SIG-M5 treated with dmso at 0.1 percent for 504 hours (cell line): Measurements from ENCODE around the gene AGXT.

ENCODE experiments used
- DNase-seq: peaks from one replicate; lab custom pipeline; 2025; ENCODE audit not compliant: unreplicated experiment; lab: John Stamatoyannopoulos, UW

AGXT gene

DNA sequence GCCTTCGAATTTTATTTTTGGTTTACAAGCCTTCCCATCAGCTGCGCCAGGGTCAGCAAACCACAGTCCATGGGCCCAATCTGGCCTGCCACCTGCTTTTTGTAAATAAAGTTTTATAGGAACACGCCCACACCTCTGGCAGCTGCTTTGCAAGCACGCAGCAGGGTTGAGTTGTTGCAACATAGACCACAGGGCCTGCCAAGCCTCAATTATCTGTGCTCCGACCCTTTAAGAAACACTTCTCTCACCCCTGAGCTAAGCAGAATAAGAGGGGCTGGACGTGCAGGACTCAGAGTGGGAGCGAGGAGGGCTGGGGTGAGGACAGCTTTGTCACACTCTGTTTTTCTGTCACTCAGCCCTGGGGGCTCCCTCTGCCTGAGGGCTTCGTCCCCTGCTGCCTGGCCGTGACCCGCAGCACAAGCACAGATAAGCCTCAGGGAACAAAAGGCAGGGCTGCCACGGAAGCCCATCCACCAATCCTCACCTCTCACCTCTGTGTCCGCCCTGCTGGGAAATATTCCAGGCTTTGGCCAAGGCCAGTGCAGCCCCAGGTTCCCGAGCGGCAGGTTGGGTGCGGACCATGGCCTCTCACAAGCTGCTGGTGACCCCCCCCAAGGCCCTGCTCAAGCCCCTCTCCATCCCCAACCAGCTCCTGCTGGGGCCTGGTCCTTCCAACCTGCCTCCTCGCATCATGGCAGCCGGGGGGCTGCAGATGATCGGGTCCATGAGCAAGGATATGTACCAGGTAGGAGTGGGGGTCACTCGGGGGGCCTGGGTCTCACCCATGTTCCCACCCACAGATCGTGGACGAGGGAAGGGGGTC is at the start of gene AGXT:
Gene AGXT (plus strand): TSS at position 539 of the 823 bp plus-strand sequence. CDS start 42 bp downstream, at position 581.
- peak; percentile 78 for DNase-seq

DNA sequence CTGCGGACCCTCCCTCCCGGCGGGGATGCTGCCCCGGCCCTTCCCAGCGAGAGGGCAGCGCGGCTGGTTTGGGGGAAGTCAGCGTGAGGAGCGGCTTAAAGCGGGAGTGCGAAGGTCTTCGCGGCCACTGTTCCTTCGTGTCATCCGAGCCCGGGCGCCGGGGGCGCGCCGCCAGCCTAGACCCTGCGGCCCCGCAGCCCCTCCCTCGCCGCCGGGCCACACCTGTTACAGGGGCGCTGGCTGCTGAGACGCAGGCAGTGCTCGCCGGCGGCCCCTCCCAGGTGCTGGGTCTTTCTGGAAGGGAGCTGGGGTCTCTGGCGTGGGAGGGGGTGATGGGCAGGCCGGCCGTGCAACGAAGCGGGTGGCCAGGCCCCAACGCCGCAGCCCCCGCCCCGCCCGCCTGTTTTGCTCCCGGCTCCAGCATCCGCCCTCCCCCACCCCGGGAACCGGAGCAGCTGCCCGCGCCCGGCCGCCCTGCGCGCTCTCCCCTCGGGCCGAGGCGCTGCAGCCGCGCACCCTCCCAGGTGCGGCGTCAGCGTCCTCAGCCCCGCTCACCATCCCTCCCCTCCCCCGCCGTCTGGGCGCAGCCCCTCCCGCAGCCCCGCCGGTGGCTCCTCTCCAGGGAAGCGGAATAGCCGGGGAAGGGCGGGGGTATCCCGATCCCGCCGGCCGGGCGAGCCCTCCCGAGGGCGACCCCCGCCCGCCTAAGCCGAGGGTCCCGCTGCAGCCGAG is 49.3 kb upstream of the AGXT start:
- no peak for DNase-seq

DNA sequence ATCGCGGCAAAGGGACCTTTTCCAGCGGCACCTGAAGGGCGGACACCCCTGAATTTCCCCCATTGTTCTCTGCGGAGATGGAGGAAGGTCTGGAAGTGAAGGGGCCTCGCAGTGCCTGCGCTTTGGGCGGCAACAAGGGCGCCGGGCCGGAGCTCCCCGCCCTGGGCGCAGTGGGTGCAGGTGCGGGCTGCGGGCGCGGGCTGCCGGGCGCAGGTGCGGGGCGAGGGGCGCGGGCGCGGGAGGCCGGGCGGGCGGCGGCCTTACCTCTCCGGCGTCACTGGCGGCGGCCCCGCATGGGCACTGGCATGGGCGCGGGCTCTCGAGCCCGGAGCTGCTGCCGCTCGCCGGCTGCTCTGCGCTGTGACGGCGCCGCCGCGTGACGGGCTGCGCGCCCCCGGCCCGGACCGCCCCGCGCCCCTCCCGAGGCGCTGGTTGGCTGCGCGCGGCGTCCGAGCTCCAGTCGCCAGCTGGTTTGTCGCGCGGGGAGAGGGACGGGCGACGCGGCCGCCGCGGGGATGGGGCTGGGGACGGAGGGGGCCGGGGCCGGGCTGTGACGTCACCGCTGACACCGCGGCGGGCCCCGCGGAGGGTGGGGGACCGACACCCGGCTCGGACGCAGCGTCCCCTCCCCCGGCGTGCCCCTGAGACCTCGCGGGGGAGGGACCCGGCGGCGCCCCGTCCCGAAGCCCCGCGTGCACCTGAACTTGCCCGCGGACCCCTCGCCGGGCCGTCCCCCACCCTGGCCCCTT is 48.6 kb upstream of the AGXT start, which contains the start of gene KIF1A:
Gene KIF1A (minus strand): TSS at position 362 of the 749 bp plus-strand sequence. CDS start 22,467 bp downstream, outside the sequence.
- DNase-seq: no peak

DNA sequence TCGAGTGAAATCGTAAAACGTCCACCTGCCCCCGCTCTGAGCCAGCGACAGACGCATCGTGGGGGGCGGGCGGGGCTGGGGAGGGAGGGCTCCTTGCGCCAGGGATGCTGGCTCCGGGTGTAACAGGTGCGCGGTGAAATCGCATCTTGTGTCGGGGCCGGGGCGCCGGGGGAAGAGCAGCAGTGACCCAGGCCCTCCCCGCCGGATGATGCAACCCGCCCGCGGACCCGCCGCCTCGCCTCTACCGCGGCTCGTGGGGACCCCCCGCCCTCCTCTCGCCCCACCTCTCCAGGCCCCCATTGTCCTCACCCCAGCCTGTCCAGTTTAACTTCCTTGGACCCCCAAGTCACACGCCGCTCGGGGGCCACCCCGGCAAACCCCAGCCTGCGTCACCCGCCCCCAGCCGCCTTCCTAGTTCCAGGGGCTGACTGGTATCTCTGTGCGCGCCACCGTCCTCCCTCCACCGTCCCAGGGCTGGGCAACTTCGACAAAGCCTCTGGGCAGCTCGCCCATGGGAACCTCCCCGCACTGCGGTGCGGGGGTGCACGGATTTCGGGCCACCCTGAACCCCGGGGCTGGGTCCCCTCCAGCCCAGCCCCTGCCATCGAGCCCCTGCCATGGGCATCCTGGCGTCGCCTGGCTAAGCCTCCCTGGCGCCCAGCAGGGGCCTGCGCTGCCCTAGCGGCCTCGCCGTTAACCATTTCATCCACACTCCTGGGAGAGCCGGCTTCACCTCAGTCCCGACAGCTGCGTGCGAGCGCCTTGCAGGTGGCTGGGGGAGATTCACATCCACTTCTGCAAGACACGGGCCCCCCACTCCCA is 47.8 kb upstream of the AGXT start:
- no peak for DNase-seq

DNA sequence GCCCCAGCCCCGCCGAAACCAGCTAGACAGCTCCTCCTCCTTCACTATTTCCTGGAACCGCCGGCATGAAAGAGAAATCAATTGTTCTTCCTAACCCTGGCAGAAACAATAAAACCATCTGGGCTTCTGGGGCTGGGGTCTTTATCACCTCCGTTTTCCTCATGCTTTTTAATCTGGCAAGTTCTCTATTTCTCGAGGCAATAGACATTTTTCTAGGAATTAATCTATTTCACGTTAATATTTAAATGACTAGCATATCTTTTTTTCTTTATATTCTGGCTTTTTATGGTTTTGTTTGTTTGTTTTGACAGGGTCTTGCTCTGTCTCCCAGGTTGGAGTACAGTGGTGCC is 47.2 kb upstream of the AGXT start:
- no peak for DNase-seq

DNA sequence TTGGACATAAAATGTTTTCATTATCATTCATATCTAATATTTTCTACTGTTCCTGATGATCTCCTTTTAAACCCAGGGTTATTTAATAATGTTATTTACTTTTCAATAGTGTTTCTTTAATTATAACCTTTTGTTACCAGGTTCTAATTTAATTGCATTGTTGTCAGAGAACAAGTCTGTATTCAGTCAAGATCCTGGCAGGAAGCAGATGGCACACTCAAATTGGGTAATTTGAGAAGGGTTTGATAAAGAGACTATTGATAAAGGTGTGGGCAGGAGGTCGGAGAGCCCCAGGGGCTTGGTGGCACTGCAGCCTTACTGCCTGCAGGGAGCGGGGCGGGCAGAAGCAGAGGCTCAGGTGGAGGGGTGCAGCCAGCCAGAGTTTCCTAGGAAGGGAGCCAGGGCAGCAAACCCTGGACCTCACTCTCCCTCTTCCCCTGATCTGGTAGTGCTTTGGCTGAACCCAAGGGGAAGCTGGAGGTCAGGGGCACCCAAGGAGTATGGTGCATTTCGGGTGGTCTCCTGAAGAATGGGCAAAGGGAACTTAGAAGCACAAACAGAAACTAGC is 46.3 kb upstream of the AGXT start:
- DNase-seq: no peak

DNA sequence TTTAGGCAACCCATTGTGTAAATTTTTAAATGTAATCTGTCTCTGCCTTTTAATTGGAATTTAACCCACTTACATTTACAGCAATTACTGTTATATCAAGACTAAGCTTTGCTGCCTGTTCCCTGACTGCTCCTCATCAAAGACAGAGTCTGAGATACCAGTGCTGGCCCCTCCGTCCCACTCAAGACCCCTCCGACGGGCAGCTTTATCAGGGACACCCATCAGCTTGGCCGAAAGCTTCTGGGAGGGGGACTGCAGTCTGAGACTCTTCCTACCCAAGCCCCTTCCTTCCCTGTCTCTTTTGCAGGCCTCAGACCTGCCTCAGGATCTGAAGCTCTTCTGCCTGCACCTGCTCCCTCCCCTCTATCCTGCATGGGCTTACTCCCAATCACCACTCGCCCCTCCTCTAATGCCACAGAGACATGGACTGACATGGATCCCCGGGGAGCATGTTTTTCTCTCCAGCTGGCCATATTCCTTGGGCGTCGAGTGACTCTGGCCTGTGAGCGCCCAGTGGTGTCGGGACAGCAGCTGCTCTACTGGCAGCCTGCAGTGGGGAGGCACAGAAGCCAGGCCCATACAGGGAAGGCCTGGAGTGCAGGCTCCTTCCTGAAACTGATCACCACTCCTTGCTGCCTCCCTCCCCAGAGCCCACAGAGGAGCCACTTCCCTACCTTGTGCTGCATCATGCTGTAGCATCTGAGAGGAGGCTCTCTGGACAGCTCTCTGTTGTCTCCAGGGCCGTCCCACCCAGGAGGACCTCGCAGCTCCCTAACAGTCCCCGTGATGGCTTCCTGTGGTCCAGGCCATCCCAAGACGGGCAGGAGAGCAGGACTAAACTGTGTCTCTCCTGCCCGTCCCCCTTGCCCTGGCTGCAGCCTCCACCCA is 44.9 kb upstream of the AGXT start:
- DNase-seq: no peak

DNA sequence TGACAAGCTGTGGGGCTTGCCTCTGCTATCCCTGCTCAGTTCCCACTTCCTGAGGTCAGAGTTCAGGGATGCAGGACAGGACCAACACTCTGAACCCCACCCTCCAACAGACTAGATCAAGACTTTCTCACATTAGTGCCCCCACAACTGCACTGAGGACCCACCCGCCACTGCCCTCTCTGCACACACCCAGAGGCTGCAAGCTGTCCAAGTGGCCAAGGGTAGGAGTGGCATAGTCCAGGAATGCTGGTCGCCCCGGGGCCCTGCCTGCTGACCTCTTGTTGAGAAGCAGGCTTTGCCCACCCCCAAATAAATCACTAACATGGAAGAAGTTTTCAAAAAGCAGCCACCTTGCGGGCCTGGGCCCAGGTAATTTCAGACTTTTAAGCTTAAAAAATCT is 43.1 kb upstream of the AGXT start:
- DNase-seq: no peak

DNA sequence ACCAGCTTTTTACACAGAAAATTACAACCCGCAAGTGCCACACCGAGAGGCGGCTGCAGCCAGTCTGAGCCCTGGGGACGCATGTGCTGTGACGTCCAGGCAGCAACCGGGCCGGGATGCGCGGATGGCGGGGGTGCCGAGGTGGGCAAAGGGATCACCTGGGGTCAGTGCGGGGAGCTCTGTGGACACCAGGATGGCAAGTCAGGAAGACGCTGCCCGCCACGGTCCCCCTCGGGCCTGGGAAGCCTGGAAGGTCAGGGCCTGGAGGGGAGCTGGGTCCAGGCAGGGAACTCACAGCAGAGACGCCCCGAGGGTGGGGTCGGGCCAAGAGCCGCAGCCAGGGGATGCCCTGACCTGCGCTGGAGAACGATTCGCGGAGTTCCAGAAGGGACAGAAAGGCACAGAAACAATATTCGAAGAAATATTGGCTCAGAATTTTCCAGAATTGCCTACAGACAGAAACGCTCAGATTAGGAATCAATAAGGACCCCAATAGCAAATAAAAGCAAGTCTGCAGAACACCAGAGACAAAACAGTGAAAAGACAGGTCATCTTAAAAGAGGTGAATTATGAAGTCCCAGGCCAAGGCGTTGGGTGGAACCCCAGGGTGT is 36.9 kb upstream of the AGXT start:
- no peak for DNase-seq

DNA sequence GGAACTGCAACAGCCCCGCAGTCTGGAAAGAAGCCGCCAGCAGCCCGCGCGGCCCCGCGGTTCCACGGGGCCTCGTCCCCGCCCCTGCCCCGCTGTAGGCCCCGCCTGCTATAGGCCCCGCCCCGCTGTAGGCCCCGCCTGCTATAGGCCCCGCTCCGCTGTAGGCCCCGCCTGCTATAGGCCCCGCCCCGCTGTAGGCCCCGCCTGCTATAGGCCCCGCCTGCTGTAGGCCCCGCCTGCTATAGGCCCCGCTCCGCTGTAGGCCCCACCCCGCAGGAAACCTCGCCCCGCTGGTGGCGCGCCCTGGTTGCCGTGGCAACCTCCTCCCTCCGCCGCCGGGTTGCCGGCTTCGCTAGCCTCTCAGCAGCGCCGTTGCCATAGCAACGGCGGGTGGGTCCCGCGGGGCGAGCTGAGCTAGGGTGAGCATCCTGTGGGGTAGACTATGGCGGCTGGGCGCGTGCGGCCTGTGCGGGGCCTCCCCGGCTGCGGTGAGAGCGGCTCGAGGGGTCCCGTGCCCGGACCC is 36.4 kb upstream of the AGXT start:
- DNase-seq: peak; percentile 75

DNA sequence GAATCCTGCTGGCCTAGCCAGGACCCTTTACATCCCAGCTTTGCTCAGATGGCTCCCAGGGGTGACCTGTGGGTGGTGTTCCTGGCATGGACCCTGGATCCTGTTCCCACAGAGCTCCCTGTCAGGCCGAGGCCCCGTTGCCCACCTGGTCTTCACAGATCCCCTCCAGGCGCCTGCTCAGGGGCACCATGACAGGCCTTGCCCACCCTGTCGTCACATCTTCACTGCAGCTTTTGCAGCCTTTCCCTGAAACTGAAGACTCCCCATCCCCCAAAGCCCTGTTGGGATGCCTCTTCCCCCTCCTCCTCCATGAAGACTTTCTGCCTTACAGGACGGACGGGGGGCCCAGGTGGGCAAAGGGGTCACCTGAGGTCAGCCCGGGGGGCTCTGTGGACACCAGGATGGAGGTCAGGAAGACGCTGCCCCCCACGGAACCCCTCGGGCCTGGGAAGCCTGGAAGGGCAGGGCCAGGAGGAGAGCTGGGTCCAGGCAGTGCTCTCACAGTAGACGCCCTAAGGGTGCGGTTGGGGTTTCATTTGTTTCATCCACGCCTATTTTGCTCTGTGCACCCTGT is 35.6 kb upstream of the AGXT start:
- no peak for DNase-seq

DNA sequence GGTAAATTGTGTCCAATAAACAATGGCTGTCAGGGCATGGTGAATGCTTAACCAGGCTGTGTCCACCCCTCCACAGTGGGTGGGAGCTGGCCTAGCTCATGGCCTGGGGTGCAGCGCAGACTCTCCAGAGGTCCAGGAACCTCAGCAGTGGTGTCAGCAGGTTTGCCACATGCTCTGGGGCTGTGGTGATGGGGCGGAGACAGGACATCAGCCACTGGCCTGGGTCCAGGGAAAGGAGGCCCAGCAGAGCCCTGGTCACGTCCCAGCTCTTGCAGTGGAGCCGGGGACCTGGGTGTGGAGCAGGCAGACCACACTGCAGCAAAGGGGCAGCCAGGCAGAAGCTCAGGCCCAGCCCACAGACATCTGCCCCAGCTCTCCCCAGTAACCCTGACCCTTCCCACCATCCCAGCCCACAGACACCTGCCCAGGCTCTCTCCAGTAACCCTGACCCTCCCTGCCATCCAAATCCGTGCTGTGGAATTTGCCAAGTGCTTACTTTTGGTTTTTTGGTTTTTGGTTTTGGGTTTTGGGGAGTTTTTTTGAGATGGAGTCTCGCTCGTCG is 34.8 kb upstream of the AGXT start:
- DNase-seq: no peak

DNA sequence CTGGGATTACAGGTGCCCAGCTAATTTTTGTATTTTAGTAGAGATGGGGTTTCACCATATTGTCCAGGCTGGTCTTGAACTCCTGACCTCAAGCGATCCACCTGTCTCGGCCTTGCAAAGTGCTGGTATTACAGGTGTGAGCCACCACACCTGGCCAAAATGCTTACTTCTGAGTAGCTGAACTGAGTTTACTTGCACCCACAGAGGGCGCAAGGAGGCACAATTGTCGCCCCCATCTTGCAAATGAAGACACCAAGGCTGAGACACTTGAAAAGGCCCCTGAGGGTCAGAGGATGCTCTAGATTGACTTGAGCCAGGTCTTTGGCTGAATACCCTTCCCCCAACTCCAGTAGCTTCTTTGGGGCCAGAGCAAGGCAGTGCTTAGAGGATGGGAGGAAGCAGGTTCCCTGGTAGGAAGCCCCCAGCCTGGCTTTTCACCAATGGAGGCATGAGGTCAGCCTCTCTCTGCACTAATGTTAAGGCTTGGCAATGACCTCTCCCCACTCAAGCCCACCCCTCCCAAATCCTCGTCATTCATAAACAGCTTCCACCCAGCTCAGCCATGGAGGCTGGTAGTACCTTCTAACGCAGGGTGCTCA is 34.1 kb upstream of the AGXT start:
- no peak for DNase-seq

DNA sequence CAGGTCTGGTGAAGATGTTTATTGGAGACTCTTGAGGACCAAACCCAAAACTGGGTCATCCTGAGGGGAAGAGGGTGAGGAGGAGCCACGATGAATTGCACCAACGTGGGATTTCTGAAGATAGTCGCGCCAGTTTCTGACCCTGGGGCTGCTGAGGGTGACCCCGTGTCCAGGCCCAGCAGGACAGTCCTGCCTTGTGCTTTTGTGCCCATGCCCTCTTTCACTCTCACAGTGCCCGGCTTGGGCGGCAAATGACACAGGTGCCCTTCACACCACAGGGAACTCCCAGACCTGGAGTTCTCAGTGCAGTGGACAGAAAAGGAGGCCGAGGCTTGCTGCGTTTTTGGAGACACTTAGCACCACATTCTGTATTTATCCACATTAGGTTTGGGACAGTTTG is 33.1 kb upstream of the AGXT start:
- DNase-seq: no peak

DNA sequence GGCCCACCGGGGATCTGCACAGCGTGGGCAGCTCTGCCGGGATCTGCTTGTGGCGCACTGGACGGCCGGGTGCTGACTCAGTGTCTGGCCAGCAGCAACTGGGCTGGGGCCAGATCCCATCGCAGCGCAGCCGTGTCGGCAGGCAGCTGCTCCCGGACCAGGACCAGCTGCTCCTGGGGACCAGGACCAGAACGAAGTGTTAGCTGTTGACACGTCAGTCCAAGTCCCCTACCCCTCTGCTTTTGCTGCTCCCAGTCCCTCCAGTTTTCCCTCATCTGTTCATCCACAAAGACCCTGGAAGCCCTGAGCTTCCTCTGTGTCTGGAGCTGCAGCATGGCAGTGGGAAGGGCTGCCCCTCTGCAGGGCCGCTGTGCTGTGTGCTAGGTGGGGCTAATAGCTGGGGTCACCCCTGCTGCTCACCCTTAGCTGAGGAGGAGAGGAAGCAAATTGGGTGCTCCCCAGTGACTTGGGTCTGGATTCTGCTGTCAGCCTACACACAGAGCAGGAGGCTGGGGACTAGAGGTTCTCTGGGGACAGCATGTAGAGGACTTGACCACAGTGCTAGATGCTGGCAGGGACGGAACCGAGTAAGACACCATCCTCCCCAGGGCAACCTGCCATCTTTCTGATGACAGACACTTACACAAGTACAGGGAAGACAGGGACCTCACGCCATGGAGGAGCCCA is 31.7 kb upstream of the AGXT start:
- DNase-seq: no peak

DNA sequence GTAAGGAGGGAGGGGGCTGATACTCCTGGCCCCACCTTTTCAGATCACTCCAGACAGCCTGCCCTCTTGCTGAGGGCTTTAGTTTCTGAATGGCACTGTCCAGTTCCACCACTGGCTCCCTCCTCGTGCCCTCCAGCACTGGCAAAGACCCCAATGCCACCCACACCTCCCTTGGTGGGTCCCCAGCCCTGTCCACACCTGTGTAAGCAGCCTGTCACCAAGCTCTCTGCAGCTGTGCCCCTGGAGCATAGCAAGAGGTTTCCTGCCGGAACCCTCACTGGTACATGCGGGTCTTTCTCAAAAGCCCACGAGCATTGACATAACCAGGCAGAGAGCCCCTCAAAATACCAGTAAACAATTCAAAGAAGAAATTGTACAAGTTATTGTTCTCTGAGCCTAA is 31.0 kb upstream of the AGXT start:
- DNase-seq: no peak
